Tibial nerve (tissue), 4 donors: ENCODE data around the gene TMEM207. TPM values are rescaled to one million over a fixed set of nuclear protein-coding genes. Genes with fewer than 3 reads are reported as not detected.

Experiments used
- DNase-seq, 2 donors: peaks; one replicate each; pipeline ENCODE4 v3.0.0-alpha.2; 2019; ENCODE audit warnings: low spot score in 2 of 2
- H3K27ac ChIP-seq, 4 donors: fragments of 200-600 bp; sonication (generic) in 3 of 4; one replicate each; pipeline ENCODE4 v1.5.1; 2017 to 2019; ENCODE audit warnings: mild to moderate bottlenecking in 1 of 4
- H3K27me3 ChIP-seq, 2 donors: fragments of 200-600 bp; sonication (generic) in 1 of 2; one replicate each; pipeline versions ENCODE4 v1.5.1 to v1.6.0; 2017 to 2019
- H3K36me3 ChIP-seq, 3 donors: fragments of 200-600 bp; sonication (generic); one replicate each; pipeline ENCODE4 v1.5.1; 2018 to 2019
- H3K4me1 ChIP-seq, 4 donors: fragments of 200-600 bp; sonication (generic) in 3 of 4; one replicate each; pipeline ENCODE4 v1.5.1; 2017 to 2019
- H3K4me3 ChIP-seq, 4 donors: fragments of 200-600 bp; sonication (generic) in 3 of 4; one replicate each; pipeline ENCODE4 v1.5.1; 2017 to 2019; ENCODE audit warnings: mild to moderate bottlenecking in 1 of 4, moderate library complexity in 1 of 4
- H3K9me3 ChIP-seq, 4 donors: fragments of 200-600 bp; sonication (generic) in 3 of 4; one replicate each; pipeline ENCODE4 v1.5.1; 2017 to 2019
- EP300 ChIP-seq, 2 donors: sonication (generic); formaldehyde crosslinking; IDR thresholded peaks; one replicate each; pipeline ENCODE4 v1.6.1; 2017; ENCODE audit warnings: antibody characterized with exemption in 2 of 2, mild to moderate bottlenecking in 1 of 2
- POLR2A ChIP-seq, 2 donors: fragments of 450-650 bp; IDR thresholded peaks; one replicate each; pipeline ENCODE4 v1.6.1; 2017; ENCODE audit warnings: antibody characterized with exemption in 2 of 2, mild to moderate bottlenecking in 2 of 2, moderate library complexity in 2 of 2
- WGBS, 2 donors: methylation state at CpG; one replicate each; pipeline ENCODE4 v1.1.5; 2018; 5-methylcytosine and 5-hydroxymethylcytosine counted together
- total RNA-seq, 4 donors: library from RNA; depleted of rRNA; stranded (reverse); fragments of >200 nt; gene quantifications; one replicate each; pipeline ENCODE4 v1.1.0, GENCODE V29; 2016
- TF ChIP-seq, protein P1 (sequence below), 5 experiments: fragments of 200-600 bp in 3 of 5; fragments of 450-650 bp in 2 of 5; sonication (generic) in 3 of 5; IDR thresholded peaks; one replicate each; pipeline ENCODE4 v1.5.1; 2016 to 2019; ENCODE audit warnings: antibody characterized with exemption in 5 of 5, mild to moderate bottlenecking in 3 of 5, moderate library complexity in 2 of 5

Gene TMEM207
- total RNA-seq, result not detected

DNA sequence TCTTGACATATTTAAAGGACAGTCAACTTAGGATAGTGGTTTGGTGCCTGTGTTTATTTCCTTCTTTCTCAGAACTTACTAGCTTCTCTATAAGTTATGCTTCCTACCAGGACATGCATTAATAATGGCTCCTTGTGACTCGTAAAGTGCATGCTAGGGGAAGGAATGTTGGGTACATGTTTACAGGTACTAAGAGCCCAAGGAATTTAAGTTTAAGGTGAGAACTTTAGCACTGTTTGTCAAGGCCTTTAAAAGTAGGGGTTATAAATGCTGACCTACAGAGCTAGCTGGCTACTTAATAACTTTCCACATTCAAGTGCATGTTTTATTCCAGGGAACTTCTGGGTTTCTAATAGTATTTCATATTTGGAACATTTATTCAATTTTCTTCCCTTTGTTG lies at the start of gene TMEM207:
Gene TMEM207, minus strand, starts transcription at position 101 of the 400 bp plus-strand sequence. Its CDS starts 92 bp downstream, at position 9.
- no peak for DNase-seq
- Histone ChIP-seq H3K36me3 (no peaks in the 10 kb centered on the region), H3K27ac (no peak within 1 kb of the TSS), H3K4me3 (no peak within 1 kb of the TSS), H3K27me3 (no peaks in the 10 kb centered on the region), H3K4me1 (no peaks in the 10 kb centered on the region), H3K9me3 (no peaks in the 10 kb centered on the region)
- 93 to 100% methylated on average over 1 of the region's 1 CpG for WGBS, 2 donors
- TF ChIP-seq EP300 (IDR thresholded peaks at IDR 0.05), result no peak
- no peak for TF ChIP-seq POLR2A (IDR thresholded peaks at IDR 0.05)
- TF ChIP-seq, protein P1, sequence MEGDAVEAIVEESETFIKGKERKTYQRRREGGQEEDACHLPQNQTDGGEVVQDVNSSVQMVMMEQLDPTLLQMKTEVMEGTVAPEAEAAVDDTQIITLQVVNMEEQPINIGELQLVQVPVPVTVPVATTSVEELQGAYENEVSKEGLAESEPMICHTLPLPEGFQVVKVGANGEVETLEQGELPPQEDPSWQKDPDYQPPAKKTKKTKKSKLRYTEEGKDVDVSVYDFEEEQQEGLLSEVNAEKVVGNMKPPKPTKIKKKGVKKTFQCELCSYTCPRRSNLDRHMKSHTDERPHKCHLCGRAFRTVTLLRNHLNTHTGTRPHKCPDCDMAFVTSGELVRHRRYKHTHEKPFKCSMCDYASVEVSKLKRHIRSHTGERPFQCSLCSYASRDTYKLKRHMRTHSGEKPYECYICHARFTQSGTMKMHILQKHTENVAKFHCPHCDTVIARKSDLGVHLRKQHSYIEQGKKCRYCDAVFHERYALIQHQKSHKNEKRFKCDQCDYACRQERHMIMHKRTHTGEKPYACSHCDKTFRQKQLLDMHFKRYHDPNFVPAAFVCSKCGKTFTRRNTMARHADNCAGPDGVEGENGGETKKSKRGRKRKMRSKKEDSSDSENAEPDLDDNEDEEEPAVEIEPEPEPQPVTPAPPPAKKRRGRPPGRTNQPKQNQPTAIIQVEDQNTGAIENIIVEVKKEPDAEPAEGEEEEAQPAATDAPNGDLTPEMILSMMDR (IDR thresholded peaks at IDR 0.05), result no peak

DNA sequence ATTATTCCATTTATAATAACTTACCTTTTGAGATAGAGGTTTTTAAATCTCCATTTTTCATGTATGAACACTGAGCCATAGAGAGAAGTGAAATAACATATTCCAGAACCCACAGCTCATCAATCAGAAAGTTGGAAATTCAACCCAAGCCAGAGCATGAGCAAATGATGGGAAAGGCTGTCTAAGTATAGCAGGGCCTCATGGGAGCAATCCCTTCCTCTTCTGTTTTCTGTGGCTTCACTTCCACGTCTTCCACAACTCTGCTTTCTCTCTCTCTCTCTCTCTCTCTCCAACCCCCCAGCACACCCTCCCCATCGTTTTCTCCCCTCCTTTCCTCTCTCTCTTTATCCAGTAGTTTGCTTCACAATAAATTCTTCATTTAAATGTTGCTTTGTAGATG lies 49.4 kb upstream of the TMEM207 start:
- Histone ChIP-seq H3K36me3 (no peaks in the 10 kb centered on the region), H3K27ac (no peak overlapping the region), H3K9me3 (no peaks in the 10 kb centered on the region), H3K27me3 (no peaks in the 10 kb centered on the region), H3K4me1 (no peaks in the 10 kb centered on the region), H3K4me3 (no peak overlapping the region)
- 23 to 28% methylated on average over 2 of the region's 2 CpGs for WGBS, 2 donors
- DNase-seq, result no peak
- TF ChIP-seq POLR2A (IDR thresholded peaks at IDR 0.05), result no peak

DNA sequence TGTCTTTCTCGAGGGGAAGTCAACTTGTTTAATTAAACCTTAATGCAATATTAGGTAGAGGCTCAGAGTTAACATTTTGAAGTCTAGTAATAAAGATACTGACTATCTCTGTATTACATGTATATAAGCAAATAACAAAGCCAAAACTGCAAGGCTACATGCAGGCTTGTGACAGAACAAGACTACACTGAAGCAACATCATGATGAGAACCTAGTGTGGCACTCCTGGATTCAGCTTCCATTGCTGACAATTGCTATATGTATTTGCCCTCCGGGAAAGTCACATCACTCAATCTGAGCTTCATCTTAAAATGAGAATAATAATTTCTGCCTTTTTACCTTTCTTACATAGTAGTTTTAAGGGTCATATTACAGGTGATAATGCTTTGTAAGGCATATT lies 48.6 kb upstream of the TMEM207 start:
- H3K4me3 ChIP-seq, result no peak overlapping the region
- TF ChIP-seq POLR2A (IDR thresholded peaks at IDR 0.05), result no peak
- TF ChIP-seq, protein P1 (IDR thresholded peaks at IDR 0.05), result no peak
- TF ChIP-seq EP300 (IDR thresholded peaks at IDR 0.05), result no peak
- no peaks in the 10 kb centered on the region for H3K36me3 ChIP-seq
- H3K9me3 ChIP-seq, result no peaks in the 10 kb centered on the region
- WGBS, 2 donors, result 83 to 85% methylated on average over 2 of the region's 2 CpGs
- H3K27ac ChIP-seq, result no peak overlapping the region
- H3K4me1 ChIP-seq, result no peaks in the 10 kb centered on the region
- no peaks in the 10 kb centered on the region for H3K27me3 ChIP-seq
- DNase-seq, result no peak

DNA sequence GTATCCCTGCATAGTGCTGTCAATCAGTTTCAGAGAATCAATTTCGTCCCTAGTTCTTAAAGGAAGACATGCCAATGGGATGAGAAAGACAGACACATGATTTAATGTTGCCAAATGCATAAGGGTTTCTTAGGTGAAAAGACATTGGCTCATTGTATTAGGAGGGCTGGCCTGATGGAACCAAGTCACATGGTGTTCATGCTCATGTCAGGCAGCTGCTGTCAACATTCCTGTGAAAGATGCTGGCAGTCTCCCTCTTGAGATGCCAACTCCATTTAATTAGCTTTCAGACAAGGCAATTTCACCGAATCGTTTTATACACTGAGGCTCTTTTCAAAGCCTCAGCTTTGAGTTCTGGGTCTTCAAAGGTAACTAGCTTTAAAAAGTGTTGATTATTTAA lies 48.1 kb upstream of the TMEM207 start:
- Histone ChIP-seq H3K27me3 (no peaks in the 10 kb centered on the region), H3K4me1 (no peaks in the 10 kb centered on the region), H3K4me3 (no peak overlapping the region), H3K27ac (no peak overlapping the region), H3K9me3 (no peaks in the 10 kb centered on the region), H3K36me3 (no peaks in the 10 kb centered on the region)
- 48 to 50% methylated on average over 3 of the region's 3 CpGs for WGBS, 2 donors
- no peak for DNase-seq
- TF ChIP-seq POLR2A (IDR thresholded peaks at IDR 0.05) (no peak), EP300 (IDR thresholded peaks at IDR 0.05) (no peak)
- TF ChIP-seq, protein P1 (IDR thresholded peaks at IDR 0.05), result no peak

DNA sequence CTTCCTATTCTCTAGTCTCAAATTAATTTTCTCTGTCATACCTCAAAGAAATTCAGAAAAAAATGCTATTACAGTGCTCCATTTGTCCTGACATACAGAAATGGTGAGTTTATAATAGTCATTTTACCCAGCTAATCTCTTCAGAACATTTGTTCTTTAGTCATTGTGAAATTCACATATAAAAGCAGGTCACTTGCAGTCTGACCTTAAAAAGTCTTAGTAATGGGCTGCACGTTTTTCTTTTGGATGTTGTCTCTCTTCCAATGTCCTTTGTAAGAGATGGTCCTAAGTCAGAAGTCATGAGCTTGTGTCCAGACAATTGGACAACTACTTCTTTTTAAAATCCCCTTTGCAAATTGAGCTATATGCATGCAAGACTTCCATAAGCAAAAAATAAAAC lies 47.2 kb upstream of the TMEM207 start:
- no peaks in the 10 kb centered on the region for H3K9me3 ChIP-seq
- 8 to 14% methylated on average over 1 of the region's 1 CpG for WGBS, 2 donors
- no peak overlapping the region for H3K27ac ChIP-seq
- DNase-seq, result no peak
- TF ChIP-seq POLR2A (IDR thresholded peaks at IDR 0.05), result no peak
- H3K36me3 ChIP-seq, result no peaks in the 10 kb centered on the region
- H3K4me3 ChIP-seq, result no peak overlapping the region
- no peaks in the 10 kb centered on the region for H3K27me3 ChIP-seq
- H3K4me1 ChIP-seq, result no peaks in the 10 kb centered on the region

DNA sequence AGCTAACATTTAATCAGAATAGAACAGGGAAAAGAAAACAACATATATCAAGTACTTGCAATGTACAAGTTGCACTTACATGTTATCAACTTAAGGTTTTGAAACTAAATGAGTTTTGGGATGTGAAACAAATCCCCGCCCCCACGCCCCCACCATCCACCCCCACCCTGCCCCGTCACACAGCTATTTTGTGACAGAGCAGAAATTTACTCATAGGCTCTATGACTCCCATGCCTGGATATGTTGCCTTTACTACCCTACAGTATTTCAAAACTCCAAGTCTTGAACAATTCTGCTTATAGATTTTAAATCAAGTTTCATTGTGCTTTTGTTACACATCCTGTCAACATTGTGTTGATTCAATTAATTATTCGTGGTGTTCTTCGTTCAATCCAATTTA lies 46.1 kb upstream of the TMEM207 start:
- Histone ChIP-seq H3K27ac (no peak overlapping the region), H3K9me3 (no peaks in the 10 kb centered on the region), H3K36me3 (no peaks in the 10 kb centered on the region), H3K4me3 (no peak overlapping the region), H3K27me3 (no peaks in the 10 kb centered on the region), H3K4me1 (no peaks in the 10 kb centered on the region)
- no peak for TF ChIP-seq EP300 (IDR thresholded peaks at IDR 0.05)
- TF ChIP-seq, protein P1 (IDR thresholded peaks at IDR 0.05), result no peak
- no peak for TF ChIP-seq POLR2A (IDR thresholded peaks at IDR 0.05)
- 54 to 65% methylated on average over 5 of the region's 5 CpGs for WGBS, 2 donors
- DNase-seq, result no peak
